22Rv1 (cell line): ENCODE measurements around the gene CELF2.

Experiments
- CTCF ChIP-seq: fragments of 450-650 bp; IDR thresholded peaks from 2 replicates; pipeline ENCODE4 v1.5.1; 2017; ENCODE audit warnings: mild to moderate bottlenecking
- ZFX ChIP-seq: fragments of 450-650 bp; IDR thresholded peaks from 2 replicates; pipeline ENCODE4 v1.6.1; 2017; ENCODE audit warnings: antibody characterized with exemption, borderline replicate concordance

DNA sequence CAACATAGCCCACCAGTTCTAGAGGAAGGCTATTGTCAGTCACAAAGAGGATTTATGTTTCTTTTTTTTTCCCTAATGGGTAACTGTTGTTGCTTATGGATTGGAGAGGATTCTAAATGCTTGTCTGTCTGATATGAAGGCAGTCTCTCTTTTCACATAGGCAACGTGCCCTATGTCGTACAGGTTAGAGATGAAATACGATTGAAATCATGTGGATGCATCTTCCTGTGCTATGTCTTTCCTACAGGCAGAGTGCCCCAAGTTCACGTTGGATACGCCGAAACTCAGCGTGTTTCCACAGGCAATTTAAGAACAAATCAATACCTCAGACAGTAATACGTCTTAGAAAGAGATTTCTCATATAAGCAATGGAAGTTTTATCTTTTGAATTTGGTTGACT is 93.8 kb downstream of the CELF2 start:
- TF ChIP-seq CTCF, result no peak
- no peak for TF ChIP-seq ZFX
